HG02763 (cell line): ENCODE measurements around the gene KRTAP10-3.
"Not testable (repeated sequence)": the region's sequence is repeated elsewhere in the genome, so short reads cannot be mapped to it uniquely, and the experiment has no call there.

Source experiments
- ATAC-seq: cut with Tn5 transposase; IDR thresholded peaks from one replicate; pipeline ENCODE4 v1.9.1; 2021; ENCODE audit warnings: mild to moderate bottlenecking, moderate library complexity; ENCODE audit not compliant: unreplicated experiment

The KRTAP10-3 gene

GRCh38 chr21:44550285-44550684, 8.3 kb downstream of the KRTAP10-3 start:
- ATAC-seq: not testable (repeated sequence)

- ATAC-seq: no peak
Observed at GRCh38 chr21:44549525-44550211, 8.9 kb downstream of the KRTAP10-3 start.

- no peak for ATAC-seq
Observed at GRCh38 chr21:44548922-44549321, 9.7 kb downstream of the KRTAP10-3 start.

GRCh38 chr21:44548381-44548780, 10.2 kb downstream of the KRTAP10-3 start:
- ATAC-seq: no peak

GRCh38 chr21:44547656-44548331, 10.8 kb downstream of the KRTAP10-3 start:
- ATAC-seq: no peak

GRCh38 chr21:44544566-44544965, 14.0 kb downstream of the KRTAP10-3 start:
- no peak for ATAC-seq

- ATAC-seq: no peak
Observed at GRCh38 chr21:44542716-44543115, 15.9 kb downstream of the KRTAP10-3 start.

- ATAC-seq: no peak
Observed at GRCh38 chr21:44540741-44541288, 17.8 kb downstream of the KRTAP10-3 start.

GRCh38 chr21:44539991-44540666, 18.5 kb downstream of the KRTAP10-3 start, which contains the start of gene KRTAP10-1:
Gene KRTAP10-1, minus strand, starts transcription at chr21:44540195. Its CDS starts 45 bp downstream, at chr21:44540150.
- no peak for ATAC-seq

- ATAC-seq: no peak
Observed at GRCh38 chr21:44539046-44539445, 19.5 kb downstream of the KRTAP10-3 start.

GRCh38 chr21:44537930-44538911, 20.4 kb downstream of the KRTAP10-3 start:
- ATAC-seq: no peak

- no peak for ATAC-seq
Observed at GRCh38 chr21:44535963-44536362, 22.6 kb downstream of the KRTAP10-3 start.

GRCh38 chr21:44534688-44535087, 23.9 kb downstream of the KRTAP10-3 start:
- no peak for ATAC-seq

- no peak for ATAC-seq
Observed at GRCh38 chr21:44533891-44534627, 24.5 kb downstream of the KRTAP10-3 start.

GRCh38 chr21:44533121-44533890, 25.3 kb downstream of the KRTAP10-3 start:
- no peak for ATAC-seq

GRCh38 chr21:44532712-44533111, 25.9 kb downstream of the KRTAP10-3 start:
- no peak for ATAC-seq

GRCh38 chr21:44531606-44532564, 26.7 kb downstream of the KRTAP10-3 start:
- no peak for ATAC-seq
